PC-3 (cell line): ENCODE results near the gene MIPOL1.

Source experiments
- EZH2 ChIP-seq: fragments of 300-600 bp; sonication (generic); IDR thresholded peaks from one replicate; pipeline ENCODE4 v1.6.1; 2017; ENCODE audit warnings: antibody characterized with exemption, mild to moderate bottlenecking, low read length; ENCODE audit not compliant: unreplicated experiment
- EZH2phosphoT487 ChIP-seq: fragments of 300-600 bp; sonication (generic); IDR thresholded peaks from 2 replicates; pipeline ENCODE4 v1.6.1; 2018; ENCODE audit warnings: mild to moderate bottlenecking, antibody characterized with exemption, low read length, borderline replicate concordance
- TF ChIP-seq, protein P1 (sequence below): fragments of 300-600 bp; sonication (generic); conservative IDR thresholded peaks from 2 replicates; pipeline ENCODE4 v1.5.1; 2017; ENCODE audit warnings: antibody characterized with exemption, low read depth, mild to moderate bottlenecking, low read length

DNA sequence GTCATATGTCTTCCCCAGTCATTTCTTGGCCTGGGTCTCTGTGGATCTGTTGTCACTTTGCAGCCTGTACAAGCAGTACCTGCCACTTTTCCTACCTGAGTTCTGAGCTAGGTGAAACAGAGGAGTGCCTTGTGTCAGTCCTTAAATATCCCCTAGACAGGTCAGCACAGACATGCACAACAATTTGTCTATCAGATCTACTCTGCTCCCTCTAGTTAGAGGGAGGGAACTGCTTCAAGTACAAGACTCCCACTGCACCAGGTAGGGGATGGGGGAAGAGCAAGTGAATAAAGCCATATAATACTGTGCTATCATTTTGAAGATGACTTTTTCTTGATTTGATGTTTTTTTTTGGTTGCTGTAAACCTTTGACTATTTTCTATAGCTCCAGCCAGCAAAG is 39.4 kb downstream of the MIPOL1 start:
- TF ChIP-seq, protein P1, sequence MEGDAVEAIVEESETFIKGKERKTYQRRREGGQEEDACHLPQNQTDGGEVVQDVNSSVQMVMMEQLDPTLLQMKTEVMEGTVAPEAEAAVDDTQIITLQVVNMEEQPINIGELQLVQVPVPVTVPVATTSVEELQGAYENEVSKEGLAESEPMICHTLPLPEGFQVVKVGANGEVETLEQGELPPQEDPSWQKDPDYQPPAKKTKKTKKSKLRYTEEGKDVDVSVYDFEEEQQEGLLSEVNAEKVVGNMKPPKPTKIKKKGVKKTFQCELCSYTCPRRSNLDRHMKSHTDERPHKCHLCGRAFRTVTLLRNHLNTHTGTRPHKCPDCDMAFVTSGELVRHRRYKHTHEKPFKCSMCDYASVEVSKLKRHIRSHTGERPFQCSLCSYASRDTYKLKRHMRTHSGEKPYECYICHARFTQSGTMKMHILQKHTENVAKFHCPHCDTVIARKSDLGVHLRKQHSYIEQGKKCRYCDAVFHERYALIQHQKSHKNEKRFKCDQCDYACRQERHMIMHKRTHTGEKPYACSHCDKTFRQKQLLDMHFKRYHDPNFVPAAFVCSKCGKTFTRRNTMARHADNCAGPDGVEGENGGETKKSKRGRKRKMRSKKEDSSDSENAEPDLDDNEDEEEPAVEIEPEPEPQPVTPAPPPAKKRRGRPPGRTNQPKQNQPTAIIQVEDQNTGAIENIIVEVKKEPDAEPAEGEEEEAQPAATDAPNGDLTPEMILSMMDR = no peak
- TF ChIP-seq EZH2 = no peak
- no peak for TF ChIP-seq EZH2phosphoT487
